ENCODE results near the gene EIF4E3. TPM values are rescaled to one million over a fixed set of nuclear protein-coding genes. Genes with fewer than 3 reads are reported as not detected.
A peak's percentile ranks its signal among the peaks of the same experiment; 100 is the strongest.

EIF4E3 gene
- total and polyA plus RNA-seq, 2 donors (not counting 1 experiment from before 2014, with no cell fraction given), result 1.00 to 5.0 TPM

DNA sequence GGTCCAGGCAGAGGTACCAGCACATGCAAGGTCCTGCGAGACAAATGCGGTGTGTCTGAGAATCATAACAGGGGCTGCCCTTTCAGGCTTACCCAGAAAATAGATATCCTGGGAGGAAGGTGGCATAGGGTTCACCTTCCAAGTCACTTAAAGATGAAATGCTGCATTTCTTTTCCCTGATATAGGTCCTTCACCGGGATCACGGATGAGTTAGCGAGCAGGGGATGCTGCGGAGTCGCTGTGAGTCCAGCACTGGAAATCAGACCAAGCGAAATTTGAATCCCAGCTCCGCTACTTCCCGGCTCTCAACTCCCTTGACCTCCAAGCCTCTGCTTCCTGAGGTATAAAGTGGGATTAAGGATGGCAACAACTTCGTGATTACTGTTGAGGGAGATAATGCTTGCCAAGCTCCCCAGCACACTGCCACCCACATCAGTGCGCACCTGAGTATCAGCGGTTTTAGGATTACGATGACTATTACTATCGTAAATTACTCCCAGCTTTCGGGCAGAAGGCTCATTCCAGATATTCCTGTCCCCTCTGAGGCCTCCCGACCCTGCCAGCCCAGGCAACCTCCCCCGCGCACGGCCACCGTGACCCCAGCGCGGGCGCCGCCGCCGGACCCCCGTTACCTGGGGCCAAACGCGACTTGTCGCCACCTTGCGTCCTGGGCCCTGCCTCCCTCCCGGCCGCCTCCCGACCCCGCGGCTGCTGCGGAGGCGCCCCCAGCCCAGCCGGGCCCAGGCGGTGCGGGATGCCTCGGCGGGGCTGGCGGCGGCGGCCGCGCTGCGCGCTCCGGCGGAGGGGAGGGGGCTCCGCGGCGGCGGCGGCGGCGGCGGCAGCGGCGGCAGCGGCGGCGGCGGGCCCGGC, 27.9 kb upstream of the EIF4E3 start:
- Histone ChIP-seq H3K79me2 (ENCODE audit: control insufficient read depth, insufficient read depth, low read length) (no peaks in the 10 kb centered on the region), H3K27ac (ENCODE audit: low read length in 2 of 2) (no peak overlapping the region), H3K4me2 (replicated peaks; ENCODE audit: low read depth, low read length, poor library complexity, severe bottlenecking) (peak overlapping the region; percentile 66), H3K4me3 (ENCODE audit: control extremely low read depth in 1 of 5, extremely low read depth in 1 of 5, insufficient read depth in 1 of 5, low read depth in 2 of 5, low read length in 4 of 5) (peak overlapping the region in 1 of 5 experiments; percentile 65), H3K9ac (ENCODE audit: low read length) (no peak overlapping the region), H4K20me1 (ENCODE audit: control insufficient read depth, insufficient read depth, low read length, poor library complexity, severe bottlenecking) (no peaks in the 10 kb centered on the region), H3K4me1 (ENCODE audit: control insufficient read depth in 2 of 2, insufficient read depth in 2 of 2, low read length in 2 of 2) (peaks cover 0 to 13% of the 10 kb centered on the region in 2 donors), H3K9me3 (ENCODE audit: control extremely low read depth in 1 of 3, control insufficient read depth in 2 of 3, insufficient read depth in 1 of 3, low read length in 2 of 3) (no peaks in the 10 kb centered on the region), H3K27me3 (replicated peaks in 1 of 4; ENCODE audit: control extremely low read depth in 1 of 4, control insufficient read depth in 3 of 4, insufficient read depth in 4 of 4, low read length in 3 of 4) (peaks cover 0 to 39% (median 29%) of the 10 kb centered on the region in 4 experiments), H2AFZ (ENCODE audit: insufficient read depth, low read depth, low read length, poor library complexity, severe bottlenecking) (no peak overlapping the region), H3K36me3 (replicated peaks in 1 of 2; ENCODE audit: control extremely low read depth in 1 of 2, control insufficient read depth in 1 of 2, extremely low read depth in 1 of 2, insufficient read depth in 2 of 2, low read length in 1 of 2) (no peaks in the 10 kb centered on the region)
- peak overlapping the region; percentile 70 for H3K4me3 Mint-ChIP-seq
- H3K27me3 Mint-ChIP-seq, result peaks cover 65% of the 10 kb centered on the region
- POLR2A ChIA-PET, result no interaction called here
- H3K27ac Mint-ChIP-seq, result no peak overlapping the region
- CTCF ChIA-PET, result no interaction called here
- DNase-seq (no peak), ATAC-seq (ENCODE audit: low read depth) (no peak)
- H3K4me1 Mint-ChIP-seq, result peaks cover 7% of the 10 kb centered on the region
- WGBS (ENCODE audit: insufficient coverage), result 11% methylated on average over 63 of the region's 68 CpGs
- intact Hi-C loops (cut with micrococcal nuclease), result no loop called here
- no peaks in the 10 kb centered on the region for H3K9me3 Mint-ChIP-seq (ENCODE audit: insufficient read depth)
- TF ChIP-seq EZH2 (IDR thresholded peaks at IDR 0.05; ENCODE audit: borderline replicate concordance, insufficient read depth, low read depth, low read length, poor library complexity, severe bottlenecking), result no peak
- TF ChIP-seq, protein P1, sequence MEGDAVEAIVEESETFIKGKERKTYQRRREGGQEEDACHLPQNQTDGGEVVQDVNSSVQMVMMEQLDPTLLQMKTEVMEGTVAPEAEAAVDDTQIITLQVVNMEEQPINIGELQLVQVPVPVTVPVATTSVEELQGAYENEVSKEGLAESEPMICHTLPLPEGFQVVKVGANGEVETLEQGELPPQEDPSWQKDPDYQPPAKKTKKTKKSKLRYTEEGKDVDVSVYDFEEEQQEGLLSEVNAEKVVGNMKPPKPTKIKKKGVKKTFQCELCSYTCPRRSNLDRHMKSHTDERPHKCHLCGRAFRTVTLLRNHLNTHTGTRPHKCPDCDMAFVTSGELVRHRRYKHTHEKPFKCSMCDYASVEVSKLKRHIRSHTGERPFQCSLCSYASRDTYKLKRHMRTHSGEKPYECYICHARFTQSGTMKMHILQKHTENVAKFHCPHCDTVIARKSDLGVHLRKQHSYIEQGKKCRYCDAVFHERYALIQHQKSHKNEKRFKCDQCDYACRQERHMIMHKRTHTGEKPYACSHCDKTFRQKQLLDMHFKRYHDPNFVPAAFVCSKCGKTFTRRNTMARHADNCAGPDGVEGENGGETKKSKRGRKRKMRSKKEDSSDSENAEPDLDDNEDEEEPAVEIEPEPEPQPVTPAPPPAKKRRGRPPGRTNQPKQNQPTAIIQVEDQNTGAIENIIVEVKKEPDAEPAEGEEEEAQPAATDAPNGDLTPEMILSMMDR (IDR thresholded peaks at IDR 0.05), result no peak

- Histone ChIP-seq H3K9ac (ENCODE audit: low read length) (no peak overlapping the region), H3K79me2 (ENCODE audit: control insufficient read depth, insufficient read depth, low read length) (no peaks in the 10 kb centered on the region), H3K27ac (ENCODE audit: low read length in 2 of 2) (no peak overlapping the region), H3K4me2 (replicated peaks; ENCODE audit: low read depth, low read length, poor library complexity, severe bottlenecking) (no peak overlapping the region), H3K4me1 (ENCODE audit: control insufficient read depth in 2 of 2, insufficient read depth in 2 of 2, low read length in 2 of 2) (peaks cover 0 to 13% of the 10 kb centered on the region in 2 donors), H4K20me1 (ENCODE audit: control insufficient read depth, insufficient read depth, low read length, poor library complexity, severe bottlenecking) (no peaks in the 10 kb centered on the region), H3K36me3 (replicated peaks in 1 of 2; ENCODE audit: control extremely low read depth in 1 of 2, control insufficient read depth in 1 of 2, extremely low read depth in 1 of 2, insufficient read depth in 2 of 2, low read length in 1 of 2) (no peaks in the 10 kb centered on the region), H3K27me3 (replicated peaks in 1 of 4; ENCODE audit: control extremely low read depth in 1 of 4, control insufficient read depth in 3 of 4, insufficient read depth in 4 of 4, low read length in 3 of 4) (peaks cover 0 to 31% (median 25%) of the 10 kb centered on the region in 4 experiments), H3K9me3 (ENCODE audit: control extremely low read depth in 1 of 3, control insufficient read depth in 2 of 3, insufficient read depth in 1 of 3, low read length in 2 of 3) (no peaks in the 10 kb centered on the region), H3K4me3 (ENCODE audit: control extremely low read depth in 1 of 5, extremely low read depth in 1 of 5, insufficient read depth in 1 of 5, low read depth in 2 of 5, low read length in 4 of 5) (no peak overlapping the region), H2AFZ (ENCODE audit: insufficient read depth, low read depth, low read length, poor library complexity, severe bottlenecking) (no peak overlapping the region)
- Mint-ChIP-seq H3K4me1 (peaks cover 7% of the 10 kb centered on the region), H3K9me3 (ENCODE audit: insufficient read depth) (no peaks in the 10 kb centered on the region), H3K27ac (no peak overlapping the region), H3K27me3 (peaks cover 57% of the 10 kb centered on the region), H3K4me3 (no peak overlapping the region)
- TF ChIP-seq EZH2 (IDR thresholded peaks at IDR 0.05; ENCODE audit: borderline replicate concordance, insufficient read depth, low read depth, low read length, poor library complexity, severe bottlenecking), result no peak
- TF ChIP-seq, protein P1 (IDR thresholded peaks at IDR 0.05), result no peak
- ATAC-seq (ENCODE audit: low read depth) (no peak), DNase-seq (no peak)
- CTCF ChIA-PET, result no interaction called here
- WGBS (ENCODE audit: insufficient coverage), result 82% methylated on average over 2 of the region's 4 CpGs
- POLR2A ChIA-PET, result no interaction called here
- intact Hi-C loops (cut with micrococcal nuclease), result no loop called here
These were observed 26.4 kb upstream of the EIF4E3 start for GRCh38 chr3:71751602-71752001.

Data from B cell (primary cell).